Brain pericyte (primary cell): ENCODE measurements around the gene OR6C2.
"Not testable (repeated sequence)": the region's sequence is repeated elsewhere in the genome, so short reads cannot be mapped to it uniquely, and the experiment has no call there.

Source experiments
- DNase-seq: peaks from one replicate; pipeline ENCODE4 v3.0.0-alpha.2; 2012; ENCODE audit warnings: low read depth, low spot score

Gene OR6C2

DNA sequence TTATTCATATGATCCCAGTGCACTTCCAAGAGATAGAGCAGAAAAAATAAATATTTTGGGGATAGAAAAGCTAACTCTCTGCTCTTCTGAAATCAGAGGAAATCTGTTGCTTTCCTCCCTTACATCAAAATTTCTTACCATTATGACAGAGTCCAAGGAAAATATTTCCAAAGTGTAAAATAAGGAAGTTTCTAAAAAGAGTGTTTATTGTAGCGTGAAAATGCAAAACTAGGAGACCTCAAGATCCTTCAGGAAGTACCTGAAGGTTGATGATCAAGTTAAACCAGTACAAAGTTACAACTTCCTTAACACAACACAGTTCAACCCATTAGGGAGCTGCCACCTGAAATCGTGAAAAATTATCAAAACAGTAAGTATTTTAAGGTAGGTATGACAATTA, at the start of gene OR6C2:
OR6C2 (plus strand) TSS at position 301 of the 400 bp plus-strand sequence. CDS start 8,138 bp downstream, outside the sequence.
- no peak for DNase-seq

DNA sequence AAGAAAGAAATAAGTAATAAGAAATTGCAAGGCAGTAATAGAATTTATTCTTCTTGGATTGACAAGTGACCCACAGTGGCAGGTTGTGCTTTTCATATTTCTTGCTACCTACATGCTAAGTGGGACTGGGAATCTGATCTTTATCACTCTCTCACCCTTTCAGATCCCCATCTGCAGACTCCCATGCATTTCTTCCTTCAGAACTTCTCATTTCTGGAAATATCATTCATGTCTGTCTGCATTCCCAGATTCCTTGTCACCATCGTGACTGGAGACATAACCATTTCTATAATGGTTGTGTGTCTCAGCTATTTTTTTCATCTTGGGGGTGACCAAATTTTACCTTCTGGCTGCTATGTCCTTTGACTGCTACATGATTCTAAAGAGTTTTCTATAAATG, 47.5 kb upstream of the OR6C2 start:
- DNase-seq: no peak

DNA sequence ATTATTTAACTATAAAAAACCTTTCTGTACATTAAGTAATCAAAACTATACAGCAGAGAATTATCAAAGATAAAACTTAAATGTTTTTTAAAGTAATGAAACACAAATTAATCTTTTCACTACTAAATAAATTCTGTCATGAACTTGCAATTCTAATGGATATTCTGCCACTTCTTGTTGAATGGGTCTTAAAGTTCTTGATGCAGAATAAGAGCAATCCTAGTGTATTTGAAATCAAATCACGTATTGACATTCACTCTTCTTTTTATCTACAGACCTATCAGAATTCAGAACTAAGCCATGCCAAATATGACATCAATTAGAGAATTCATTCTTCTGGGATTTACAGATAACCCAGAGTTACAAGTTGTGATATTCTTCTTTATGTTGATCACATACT, 43.6 kb upstream of the OR6C2 start, which contains the start of gene OR6C65:
OR6C65 (plus strand) TSS at position 301 of the 400 bp plus-strand sequence; CDS start at position 301, 0 bp downstream.
- no peak for DNase-seq

- DNase-seq: no peak
Measured at GRCh38 chr12:55407866-55408265, 36.0 kb upstream of the OR6C2 start.

GRCh38 chr12:55409133-55409532, 34.7 kb upstream of the OR6C2 start:
- not testable (repeated sequence) for DNase-seq

DNA sequence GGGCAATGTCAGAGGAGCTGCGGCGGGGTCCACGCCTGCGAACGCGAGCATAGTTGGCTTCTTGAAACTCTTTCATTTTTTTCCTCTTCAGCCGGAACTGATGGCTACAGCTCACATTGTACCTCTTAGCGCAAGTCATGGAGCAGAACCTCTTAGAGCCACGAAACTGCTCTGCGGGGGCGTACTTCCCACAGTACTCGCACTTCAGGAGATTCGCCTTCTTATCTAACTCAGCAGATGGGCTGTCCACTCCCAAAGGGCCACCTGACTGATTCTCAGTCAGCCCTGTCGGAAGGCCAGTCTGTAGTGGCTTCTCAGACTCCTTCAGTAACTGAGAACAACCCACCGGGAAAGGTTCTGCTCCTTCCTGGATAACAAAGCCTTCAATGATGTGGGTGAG, 31.7 kb upstream of the OR6C2 start:
- not testable (repeated sequence) for DNase-seq

DNA sequence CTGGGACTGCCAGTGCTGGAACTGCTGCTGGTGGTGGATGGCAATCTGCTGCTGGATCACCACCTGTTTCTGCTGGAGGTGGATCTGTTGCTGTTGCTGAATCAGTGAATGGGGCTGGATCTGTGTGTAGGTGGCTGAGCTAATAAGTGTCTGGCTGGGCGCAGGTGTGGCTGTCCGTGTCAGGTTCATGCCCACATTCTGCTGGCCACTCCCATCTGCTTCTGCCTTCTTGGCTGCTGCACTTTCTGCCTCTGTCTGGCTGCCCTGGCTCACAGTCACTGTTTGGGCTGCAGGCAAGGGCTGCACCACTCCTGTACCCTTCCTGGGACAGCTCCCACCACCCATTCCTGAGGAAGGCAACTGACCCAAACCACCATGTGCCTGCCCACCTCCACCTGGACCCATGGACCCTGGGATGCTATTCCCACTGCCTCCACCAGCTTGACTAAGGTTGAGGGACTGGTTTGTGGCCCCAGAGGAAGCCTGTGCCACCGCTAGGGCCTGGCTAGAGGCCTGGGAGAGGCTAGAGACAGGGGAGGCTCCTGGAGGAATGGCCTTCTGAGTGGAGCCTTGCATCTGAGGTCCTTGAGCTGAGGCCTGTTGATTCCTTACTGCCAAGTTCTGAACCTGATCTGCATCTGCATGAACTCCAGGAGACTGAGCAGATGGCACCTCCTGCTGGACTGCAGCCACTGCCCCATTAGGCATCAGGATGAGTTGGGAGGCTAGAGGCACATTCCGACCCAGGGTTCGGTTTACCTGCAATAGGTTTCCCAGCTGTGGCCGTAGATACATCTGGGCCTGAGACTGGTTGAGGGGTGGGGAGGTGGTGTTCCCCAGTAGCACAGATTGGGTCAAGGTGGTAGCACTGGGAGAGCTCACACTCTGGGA, 30.1 kb upstream of the OR6C2 start:
- DNase-seq: not testable (repeated sequence)

GRCh38 chr12:55414396-55414823, 29.5 kb upstream of the OR6C2 start:
- DNase-seq: not testable (repeated sequence)

GRCh38 chr12:55414889-55415288, 29.0 kb upstream of the OR6C2 start:
- DNase-seq: not testable (repeated sequence)

DNA sequence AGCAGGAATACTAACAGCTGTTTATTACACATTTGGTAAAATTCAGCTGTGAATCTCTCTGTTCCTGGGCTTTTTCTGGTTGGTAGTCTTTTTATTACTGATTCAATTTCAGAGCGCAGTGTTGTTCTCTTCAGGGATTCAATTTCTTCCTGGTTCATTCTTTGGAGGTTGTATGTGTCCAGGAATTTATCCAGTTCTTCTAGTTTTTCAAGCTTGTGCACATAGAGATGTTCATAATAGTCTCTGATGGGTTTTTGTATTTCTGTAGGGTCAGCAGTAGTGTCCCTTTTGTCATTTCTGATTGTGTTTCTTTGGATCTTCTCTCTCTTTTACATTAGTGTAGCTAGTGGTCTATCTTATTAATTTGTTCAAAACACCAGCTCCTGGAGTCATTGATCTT, 26.9 kb upstream of the OR6C2 start:
- no peak for DNase-seq

- no peak for DNase-seq
Measured at GRCh38 chr12:55420307-55420962, 23.4 kb upstream of the OR6C2 start.

DNA sequence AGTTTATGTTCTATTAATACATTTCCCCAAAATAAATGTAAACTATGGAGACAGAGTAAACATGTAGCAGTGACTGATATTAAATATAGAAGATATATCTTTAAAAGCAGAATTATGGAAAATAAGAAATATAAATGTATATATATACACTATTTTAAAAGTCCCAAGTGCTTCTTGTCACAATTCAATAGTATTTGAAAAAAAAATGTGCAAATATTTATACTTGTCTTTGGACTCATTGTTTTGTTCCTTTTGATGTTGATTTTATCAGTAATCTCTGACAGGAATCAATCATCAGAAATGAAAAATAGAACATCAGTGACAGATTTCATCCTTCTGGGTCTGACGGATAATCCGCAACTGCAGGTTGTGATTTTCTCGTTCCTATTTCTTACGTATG, 17.9 kb upstream of the OR6C2 start, which contains the start of gene OR6C76:
OR6C76 (plus strand) TSS at position 301 of the 400 bp plus-strand sequence; CDS start at position 301, 0 bp downstream.
- no peak for DNase-seq

GRCh38 chr12:55428331-55429243, 15.3 kb upstream of the OR6C2 start:
- DNase-seq: no peak

- not testable (repeated sequence) for DNase-seq
Measured at GRCh38 chr12:55441233-55441632, 2.6 kb upstream of the OR6C2 start.

GRCh38 chr12:55445357-55445756, 1.5 kb downstream of the OR6C2 start:
- no peak for DNase-seq

DNA sequence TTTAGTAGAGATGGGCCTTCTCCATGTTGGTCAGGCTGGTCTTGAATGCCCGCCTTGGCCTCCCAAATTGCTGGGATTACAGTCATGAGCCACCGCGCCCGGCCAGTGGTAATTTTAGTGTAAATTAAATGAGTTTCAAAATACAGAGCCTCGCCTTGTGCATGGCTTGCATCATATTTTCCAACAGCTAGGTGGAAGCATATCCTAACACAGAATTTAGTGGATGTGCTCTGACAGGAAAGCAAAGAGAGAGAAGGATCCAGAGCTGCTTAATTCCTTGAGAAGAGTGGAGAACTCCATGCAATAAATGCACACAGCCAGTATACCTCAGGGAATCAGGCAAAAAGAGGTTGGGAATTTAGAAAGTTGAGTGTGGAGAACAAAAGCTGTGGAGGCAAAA, 2.5 kb downstream of the OR6C2 start:
- DNase-seq: no peak

GRCh38 chr12:55448825-55449224, 4.9 kb downstream of the OR6C2 start:
- DNase-seq: no peak

DNA sequence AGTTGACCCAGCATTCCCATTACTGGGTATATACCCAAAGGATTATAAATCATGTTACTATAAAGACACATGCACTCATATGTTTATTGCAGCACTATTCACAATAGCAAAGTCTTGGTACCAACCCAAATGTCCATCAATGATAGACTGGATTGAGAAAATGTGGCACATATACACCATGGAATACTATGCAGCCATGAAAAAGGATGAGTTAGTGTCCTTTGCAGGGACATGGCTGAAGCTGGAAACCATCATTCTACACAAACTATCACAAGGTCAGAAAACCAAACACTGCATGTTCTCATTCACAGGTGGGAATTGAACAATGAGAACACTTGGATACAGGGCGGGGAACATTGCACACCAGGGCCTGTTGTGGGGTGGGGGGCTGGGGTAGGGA, 21.1 kb downstream of the OR6C2 start:
- DNase-seq: not testable (repeated sequence)

DNA sequence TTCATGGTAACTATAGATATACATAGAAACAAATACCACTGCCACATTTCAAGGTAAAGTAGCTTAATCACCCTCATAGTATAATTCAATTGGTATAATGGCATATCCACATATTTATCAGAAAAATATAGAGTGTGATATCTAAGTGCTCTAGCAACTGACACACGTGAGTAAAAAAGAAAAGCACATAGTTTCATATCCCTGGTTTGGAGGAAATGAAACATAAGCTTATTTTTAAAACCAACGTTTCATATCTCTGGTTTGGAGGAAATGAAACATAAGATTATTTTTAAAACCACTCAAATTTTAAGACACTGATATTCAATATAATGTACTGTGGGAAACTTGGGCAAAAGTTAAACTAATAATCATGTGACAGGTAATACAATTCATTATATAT, 24.0 kb downstream of the OR6C2 start:
- DNase-seq: no peak

- no peak for DNase-seq
Measured at GRCh38 chr12:55469291-55469690, 25.4 kb downstream of the OR6C2 start.

- DNase-seq: no peak
Measured at GRCh38 chr12:55470088-55470829, 26.4 kb downstream of the OR6C2 start, which contains the start of gene OR6C70. OR6C70 (minus strand) TSS chr12:55470138; CDS start chr12:55470138, 0 bp downstream.
